SK-N-MC (cell line): ENCODE measurements around the gene PAFAH1B2.

ENCODE experiments used
- DNase-seq: peaks from one replicate; pipeline ENCODE4 v3.0.0-alpha.2; 2011; ENCODE audit warnings: low read depth, low spot score
- H3K27ac ChIP-seq: fragments of 200-600 bp; sonication (generic); 2 replicates; pipeline ENCODE4 v1.5.1; 2016; ENCODE audit warnings: mixed run types
- H3K36me3 ChIP-seq: fragments of 200-600 bp; sonication (generic); 2 replicates; pipeline ENCODE4 v1.6.1; 2017; ENCODE audit warnings: antibody characterized with exemption, low read length, mixed read lengths; ENCODE audit not compliant: insufficient read depth
- H3K4me3 ChIP-seq: fragments of 200-600 bp; sonication (generic); 2 replicates; pipeline ENCODE4 v1.5.1; 2016
- H3K9ac ChIP-seq: fragments of 200-600 bp; sonication (generic); 2 replicates; pipeline ENCODE4 v1.8.0; 2017; ENCODE audit warnings: mixed run types, mixed read lengths; ENCODE audit not compliant: insufficient read length
- H3K9me3 ChIP-seq: fragments of 200-600 bp; sonication (generic); 2 replicates; pipeline ENCODE4 v1.6.1; 2017; ENCODE audit warnings: low read depth, mild to moderate bottlenecking, antibody characterized with exemption, low read length, moderate library complexity, mixed read lengths
- EZH2 ChIP-seq: fragments of 200-600 bp; sonication (generic); IDR thresholded peaks from one replicate; pipeline ENCODE4 v1.6.1; 2017; ENCODE audit warnings: antibody characterized with exemption
- FOXP2 ChIP-seq: optimal IDR thresholded peaks from 2 replicates; pipeline ENCODE3; 2011; ENCODE audit warnings: mild to moderate bottlenecking, moderate library complexity; ENCODE audit not compliant: insufficient read depth; ENCODE audit errors: extremely low read length, control extremely low read depth
- POLR2AphosphoS5 ChIP-seq: IDR thresholded peaks from 2 replicates; pipeline ENCODE4 v1.6.1; 2012; ENCODE audit warnings: mild to moderate bottlenecking, low read depth, low read length, borderline replicate concordance

The PAFAH1B2 gene

DNA sequence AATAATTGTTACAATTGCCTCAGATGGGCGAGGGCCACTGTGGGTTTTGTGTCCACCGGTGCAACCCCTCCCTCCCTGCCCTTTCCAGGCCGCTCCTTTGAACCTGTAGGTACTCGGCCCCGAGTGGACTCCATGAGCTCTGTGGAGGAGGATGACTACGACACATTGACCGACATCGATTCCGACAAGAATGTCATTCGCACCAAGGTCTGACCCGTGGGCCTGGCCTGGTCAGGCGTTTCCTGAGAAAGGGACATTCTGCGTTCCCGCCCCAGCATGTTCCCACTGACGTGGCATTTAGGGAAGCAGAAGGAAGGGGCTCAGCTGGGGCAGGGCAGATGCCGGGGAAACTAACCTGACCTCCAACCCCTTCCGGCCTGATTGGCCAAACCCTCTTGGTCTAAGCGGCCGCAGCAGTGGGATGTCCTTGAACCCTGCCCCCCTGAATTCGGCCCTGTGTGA is 44.6 kb downstream of the PAFAH1B2 start:
- Histone ChIP-seq H3K36me3 (no peaks in the 10 kb centered on the region), H3K9ac (no peak overlapping the region), H3K27ac (no peak overlapping the region), H3K9me3 (no peaks in the 10 kb centered on the region), H3K4me3 (no peak overlapping the region)
- no peak for TF ChIP-seq POLR2AphosphoS5
- no peak for TF ChIP-seq EZH2
- TF ChIP-seq FOXP2, result no peak
- DNase-seq, result no peak

- Histone ChIP-seq H3K9ac (no peak overlapping the region), H3K9me3 (no peaks in the 10 kb centered on the region), H3K4me3 (no peak overlapping the region), H3K36me3 (no peaks in the 10 kb centered on the region), H3K27ac (no peak overlapping the region)
- no peak for DNase-seq
- no peak for TF ChIP-seq EZH2
- TF ChIP-seq POLR2AphosphoS5, result no peak
- no peak for TF ChIP-seq FOXP2
These were observed 45.3 kb downstream of the PAFAH1B2 start for GRCh38 chr11:117189191-117189940.

GRCh38 chr11:117189941-117190544 is 46.0 kb downstream of the PAFAH1B2 start:
- TF ChIP-seq POLR2AphosphoS5, result no peak
- TF ChIP-seq EZH2, result no peak
- no peak for TF ChIP-seq FOXP2
- Histone ChIP-seq H3K4me3 (no peak overlapping the region), H3K27ac (no peak overlapping the region), H3K9ac (no peak overlapping the region), H3K9me3 (no peaks in the 10 kb centered on the region), H3K36me3 (no peaks in the 10 kb centered on the region)
- DNase-seq, result no peak

DNA sequence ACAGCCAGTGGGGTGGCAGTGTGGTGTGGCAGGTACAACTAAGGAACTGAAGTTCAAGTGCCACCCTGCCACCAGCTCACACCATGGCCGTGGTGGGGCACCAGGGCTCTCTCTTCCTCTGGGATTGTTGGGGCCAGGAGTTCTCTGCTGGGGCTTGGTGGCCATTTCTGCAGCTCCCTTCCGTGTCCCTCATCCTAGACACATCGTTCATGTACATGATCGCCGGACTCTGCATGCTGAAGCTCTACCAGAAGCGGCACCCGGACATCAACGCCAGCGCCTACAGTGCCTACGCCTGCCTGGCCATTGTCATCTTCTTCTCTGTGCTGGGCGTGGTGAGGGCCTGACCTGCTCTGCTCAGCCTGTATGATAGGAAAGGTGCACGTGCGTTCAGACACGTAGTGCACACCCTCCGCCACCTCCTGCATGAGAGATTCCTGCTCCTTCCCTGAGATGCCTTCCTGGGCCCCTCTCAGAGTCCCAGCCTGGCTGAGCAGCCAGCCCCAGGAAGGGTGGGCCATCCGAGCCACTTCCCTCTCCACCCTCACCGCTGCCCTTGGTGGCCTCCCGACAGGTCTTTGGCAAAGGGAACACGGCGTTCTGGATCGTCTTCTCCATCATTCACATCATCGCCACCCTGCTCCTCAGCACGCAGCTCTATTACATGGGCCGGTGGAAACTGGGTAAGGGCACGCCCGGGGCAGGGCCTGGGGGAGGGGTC is 47.8 kb downstream of the PAFAH1B2 start:
- H3K9ac ChIP-seq, result no peak overlapping the region
- no peak overlapping the region for H3K27ac ChIP-seq
- H3K4me3 ChIP-seq, result no peak overlapping the region
- H3K9me3 ChIP-seq, result no peaks in the 10 kb centered on the region
- TF ChIP-seq FOXP2 (no peak), POLR2AphosphoS5 (no peak), EZH2 (no peak)
- no peaks in the 10 kb centered on the region for H3K36me3 ChIP-seq
- no peak for DNase-seq

DNA sequence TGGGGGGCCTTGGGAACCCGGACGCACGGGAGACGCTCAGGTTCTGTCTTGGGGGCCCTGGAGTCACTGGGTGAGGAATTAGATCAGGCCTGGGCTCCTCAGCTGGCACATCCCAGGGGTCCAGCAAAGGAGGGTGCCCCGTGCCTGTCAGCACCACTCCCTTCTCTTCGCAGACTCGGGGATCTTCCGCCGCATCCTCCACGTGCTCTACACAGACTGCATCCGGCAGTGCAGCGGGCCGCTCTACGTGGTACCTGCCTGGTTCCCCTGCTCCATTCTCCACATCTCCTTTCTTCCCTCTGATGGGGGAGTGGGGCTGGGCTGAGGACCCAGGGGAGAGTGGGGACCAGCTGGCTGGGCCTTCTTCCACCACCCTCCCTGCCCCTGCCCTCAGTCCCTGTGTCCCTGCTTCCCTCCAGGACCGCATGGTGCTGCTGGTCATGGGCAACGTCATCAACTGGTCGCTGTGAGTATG is 48.4 kb downstream of the PAFAH1B2 start:
- no peak for DNase-seq
- Histone ChIP-seq H3K9me3 (no peaks in the 10 kb centered on the region), H3K27ac (no peak overlapping the region), H3K9ac (no peak overlapping the region), H3K4me3 (no peak overlapping the region), H3K36me3 (no peaks in the 10 kb centered on the region)
- TF ChIP-seq FOXP2 (no peak), EZH2 (no peak), POLR2AphosphoS5 (no peak)

DNA sequence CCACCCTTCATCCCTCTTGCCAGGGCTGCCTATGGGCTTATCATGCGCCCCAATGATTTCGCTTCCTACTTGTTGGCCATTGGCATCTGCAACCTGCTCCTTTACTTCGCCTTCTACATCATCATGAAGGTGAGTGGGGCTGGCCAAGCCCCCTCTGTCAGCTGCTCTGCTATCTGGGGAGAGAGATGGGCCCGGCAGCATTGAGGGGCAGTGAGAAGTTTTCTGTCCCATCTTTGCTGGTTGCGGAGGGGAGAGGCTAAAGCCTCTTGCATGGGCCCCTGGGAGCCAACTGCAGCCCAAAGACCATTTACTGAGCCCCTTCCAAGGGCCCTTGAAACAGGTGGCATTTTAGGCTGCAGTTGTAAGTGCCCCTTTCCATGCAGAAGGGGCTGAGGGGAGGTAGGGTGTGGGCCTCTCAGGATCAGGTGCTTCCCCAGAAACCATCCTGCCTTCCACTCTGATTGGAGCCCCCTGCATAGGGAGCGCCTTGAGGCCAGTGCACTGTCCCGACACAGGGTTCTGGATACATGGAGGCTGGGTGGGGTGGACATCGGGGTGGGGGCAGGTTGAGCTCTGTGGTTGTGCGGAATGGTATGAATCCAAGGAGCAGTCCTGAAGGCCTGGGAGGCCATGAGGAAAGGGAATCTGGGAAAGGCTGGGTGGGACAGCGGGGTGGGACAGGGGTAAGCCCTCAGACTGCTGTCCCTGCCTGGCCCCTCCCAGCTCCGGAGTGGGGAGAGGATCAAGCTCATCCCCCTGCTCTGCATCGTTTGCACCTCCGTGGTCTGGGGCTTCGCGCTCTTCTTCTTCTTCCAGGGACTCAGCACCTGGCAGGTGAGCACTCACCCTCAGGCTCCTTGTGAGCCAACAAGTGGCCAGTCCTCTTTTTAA is 49.3 kb downstream of the PAFAH1B2 start:
- no peak overlapping the region for H3K4me3 ChIP-seq
- DNase-seq, result no peak
- TF ChIP-seq POLR2AphosphoS5, result no peak
- no peaks in the 10 kb centered on the region for H3K36me3 ChIP-seq
- no peak overlapping the region for H3K27ac ChIP-seq
- no peak overlapping the region for H3K9ac ChIP-seq
- no peaks in the 10 kb centered on the region for H3K9me3 ChIP-seq

DNA sequence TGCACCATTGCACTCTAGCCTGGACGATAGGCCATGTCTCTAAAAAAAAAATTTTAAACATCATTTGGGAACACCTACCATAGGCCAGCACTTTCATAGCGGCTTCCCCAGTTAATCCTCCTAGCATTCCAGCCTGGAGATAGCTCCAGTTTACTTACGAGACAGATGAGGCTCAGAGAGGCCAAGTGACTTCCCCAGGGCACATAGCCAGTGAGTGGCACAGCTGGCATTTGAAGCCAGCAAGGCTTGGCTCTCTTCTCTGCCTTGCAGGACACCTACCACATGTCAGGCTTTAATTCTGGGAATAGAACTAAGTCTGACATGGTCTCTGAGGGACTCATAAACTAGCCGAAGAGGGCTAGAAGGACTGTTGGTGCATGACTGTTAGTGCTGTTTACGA is 50.2 kb downstream of the PAFAH1B2 start:
- TF ChIP-seq POLR2AphosphoS5 (no peak), EZH2 (no peak), FOXP2 (no peak)
- Histone ChIP-seq H3K36me3 (no peaks in the 10 kb centered on the region), H3K9ac (no peak overlapping the region), H3K4me3 (no peak overlapping the region), H3K9me3 (no peaks in the 10 kb centered on the region), H3K27ac (no peak overlapping the region)
- DNase-seq, result no peak
